HFFc6 (cell line): ENCODE results near the gene ACTL10. TPM values are rescaled to one million over a fixed set of nuclear protein-coding genes. Genes with fewer than 3 reads are reported as not detected.

Experiments used
- DNase-seq: peaks from one replicate; pipeline ENCODE4 v3.0.0-alpha.2; 2018
- H3K27ac Mint-ChIP-seq: 2 replicates; pipeline ENCODE4 v1.8.0; 2020; ENCODE audit warnings: mild to moderate bottlenecking, mixed read lengths
- H3K27me3 Mint-ChIP-seq: 2 replicates; pipeline ENCODE4 v1.8.0; 2021; ENCODE audit warnings: mild to moderate bottlenecking, moderate library complexity, mixed read lengths; ENCODE audit not compliant: insufficient read depth
- H3K36me3 Mint-ChIP-seq: 2 replicates; pipeline ENCODE4 v1.8.0; 2021; ENCODE audit warnings: low read depth, mixed read lengths
- H3K4me1 Mint-ChIP-seq: 2 replicates; pipeline ENCODE4 v1.8.0; 2020; ENCODE audit warnings: low read depth, mixed read lengths
- H3K4me3 Mint-ChIP-seq: 2 replicates; pipeline ENCODE4 v1.8.0; 2020; ENCODE audit warnings: mild to moderate bottlenecking, moderate library complexity, mixed read lengths
- H3K9me3 Mint-ChIP-seq: 2 replicates; pipeline ENCODE4 v1.8.0; 2020; ENCODE audit warnings: mild to moderate bottlenecking, mixed read lengths
- CTCF ChIP-seq: fragments of 200-600 bp; sonication (generic); IDR thresholded peaks from 2 replicates; pipeline ENCODE4 v1.5.0; 2021; ENCODE audit warnings: antibody characterized with exemption, mild to moderate bottlenecking
- total RNA-seq, 6 experiments: library from RNA; stranded (reverse); fragmentation: NEBNext Ultra II Directional; extraction: Animal tissue kit (Norgen Biotek cat#: 25700); gene quantifications; 2 replicates in 1 of 6; 3 replicates in 5 of 6; pipeline ENCODE4 v1.2.3, GENCODE V29; 2021

Gene ACTL10
- total RNA-seq, 6 experiments from 2014 or later = 1.6 to 2.3 (median 1.8) TPM

- H3K36me3 Mint-ChIP-seq = peaks cover 8% of the 10 kb centered on the region
- H3K9me3 Mint-ChIP-seq = peaks cover 4% of the 10 kb centered on the region; the same call in 1 of the 2 replicates
- no peak overlapping the region for H3K4me3 Mint-ChIP-seq
- DNase-seq = no peak
- H3K27ac Mint-ChIP-seq = no peak overlapping the region
- peaks cover 18% of the 10 kb centered on the region for H3K4me1 Mint-ChIP-seq
- no peak for TF ChIP-seq CTCF
- peaks cover 4% of the 10 kb centered on the region for H3K27me3 Mint-ChIP-seq
These were observed 49.8 kb downstream of the ACTL10 start for GRCh38 chr20:33716498-33716897.

Other genes starting within 250 kb of the ACTL10 start
- gene SNTA1, start 223.2 kb upstream of the ACTL10 start, total RNA-seq = 10 to 100 TPM; 13.9 to 22.2 (median 20.9) TPM
- 1 to 10 TPM; 7.0 to 9.1 (median 8.0) TPM for gene CBFA2T2, start 176.8 kb upstream of the ACTL10 start, total RNA-seq
- under 1 TPM in 5 of 6 experiments, not detected in 1; 0.10 to 0.31 (median 0.23) TPM for gene C20orf144, start 4.6 kb upstream of the ACTL10 start, total RNA-seq
- 10 to 100 TPM; 24.9 to 30.0 (median 27.0) TPM for gene NECAB3, start 7.5 kb downstream of the ACTL10 start, total RNA-seq
- 10 to 100 TPM; 11.3 to 21.7 (median 20.2) TPM for gene E2F1, start 19.4 kb downstream of the ACTL10 start, total RNA-seq
- 10 to 100 TPM in 4 of 6 experiments, 1 to 10 TPM in 2; 8.3 to 14.4 (median 11.4) TPM for gene PXMP4, start 53.4 kb downstream of the ACTL10 start, total RNA-seq
- 1 to 10 TPM; 3.2 to 4.1 (median 3.6) TPM for gene ZNF341, start 65.1 kb downstream of the ACTL10 start, total RNA-seq
- gene CHMP4B, start 144.4 kb downstream of the ACTL10 start, total RNA-seq = 10 to 100 TPM; 81.2 to 94.2 (median 86.1) TPM